RWPE2 (cell line): Measurements from ENCODE around the gene ATP8B3.

ENCODE experiments used
- ATAC-seq: fragments of 200-7000 bp; cut with Tn5 transposase; 3 replicates; pipeline ENCODE4 v1.9.1; 2021; ENCODE audit warnings: low read depth
- DNase-seq: peaks from one replicate; pipeline ENCODE4 v3.0.0-alpha.2; 2020; ENCODE audit warnings: low spot score
- H3K27ac ChIP-seq: fragments of 450-650 bp; 2 replicates; pipeline ENCODE4 v1.5.1; 2017; ENCODE audit warnings: mild to moderate bottlenecking; ENCODE audit not compliant: poor library complexity, severe bottlenecking
- H3K27me3 ChIP-seq: fragments of 250-450 bp; sonication (Bioruptor Pico); 2 replicates; pipeline ENCODE4 v1.5.1; 2021; ENCODE audit warnings: mild to moderate bottlenecking, moderate library complexity; ENCODE audit not compliant: insufficient read depth, poor library complexity, severe bottlenecking
- H3K36me3 ChIP-seq: fragments of 250-450 bp; sonication (Bioruptor Pico); 2 replicates; pipeline ENCODE4 v1.5.1; 2020; ENCODE audit warnings: low read depth, mild to moderate bottlenecking, moderate library complexity
- H3K4me1 ChIP-seq: fragments of 250-450 bp; sonication (Bioruptor Pico); 2 replicates; pipeline ENCODE4 v1.5.1; 2021; ENCODE audit warnings: mild to moderate bottlenecking, moderate library complexity; ENCODE audit not compliant: insufficient read depth, poor library complexity, severe bottlenecking
- H3K4me3 ChIP-seq: fragments of 250-450 bp; sonication (Bioruptor Pico); 2 replicates; pipeline ENCODE4 v1.5.1; 2021; ENCODE audit warnings: mild to moderate bottlenecking, moderate library complexity; ENCODE audit not compliant: severe bottlenecking
- H3K9me3 ChIP-seq: fragments of 250-450 bp; sonication (Bioruptor Pico); 2 replicates; pipeline ENCODE4 v1.5.1; 2021; ENCODE audit warnings: mild to moderate bottlenecking, moderate library complexity; ENCODE audit not compliant: severe bottlenecking
- CTCF ChIP-seq: fragments of 450-650 bp; IDR thresholded peaks from one replicate; pipeline ENCODE4 v1.5.1; 2017; ENCODE audit warnings: mild to moderate bottlenecking, moderate library complexity; ENCODE audit not compliant: poor library complexity, severe bottlenecking

The ATP8B3 gene

DNA sequence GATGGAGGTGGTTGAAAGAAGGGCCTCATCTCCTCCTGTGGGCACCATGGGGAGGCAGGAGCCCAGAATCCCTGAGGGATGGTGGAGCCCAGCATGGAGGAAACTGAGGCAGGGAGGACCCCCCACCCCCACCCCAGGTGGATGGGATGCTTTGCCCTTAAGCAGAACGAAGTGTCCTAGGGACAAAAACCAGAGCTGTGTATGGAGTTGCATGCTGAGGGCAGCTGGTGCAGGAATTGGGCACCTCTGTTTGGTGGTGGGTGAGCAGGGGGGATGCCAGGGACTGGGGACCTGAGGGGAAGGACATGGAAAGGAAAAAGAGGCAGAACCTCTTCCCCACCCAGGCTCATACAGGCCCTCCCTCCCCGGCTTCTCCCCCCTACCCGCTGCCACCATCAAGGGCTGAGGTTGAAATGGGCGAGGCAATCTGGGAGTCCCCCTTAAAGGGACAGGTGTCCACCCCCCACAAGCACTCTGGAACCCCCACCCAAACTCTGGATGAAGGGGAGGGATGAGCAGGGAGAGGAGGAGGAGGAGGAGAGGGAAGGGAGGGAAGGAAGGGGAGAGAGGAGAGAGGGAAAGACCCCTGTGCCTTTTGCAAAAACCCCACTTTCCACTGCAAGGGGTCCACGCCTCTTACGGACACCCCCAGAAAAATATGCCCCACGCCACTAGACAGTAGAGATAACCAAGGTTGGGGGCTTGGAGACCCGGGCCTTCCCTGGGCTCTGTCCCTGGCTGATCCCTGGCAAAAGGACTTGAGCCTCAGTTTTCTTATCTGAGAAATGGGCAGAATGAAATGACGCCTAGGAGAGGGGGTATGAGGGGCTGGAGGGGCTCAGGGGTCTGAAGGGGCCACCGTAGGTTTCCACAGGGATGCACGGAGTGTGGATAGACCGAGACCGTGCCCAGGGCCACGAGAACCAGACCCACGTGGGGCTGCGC lies 52.8 kb downstream of the ATP8B3 start:
- peaks cover 97% of the 10 kb centered on the region for H3K27me3 ChIP-seq
- no peaks in the 10 kb centered on the region for H3K9me3 ChIP-seq
- no peaks in the 10 kb centered on the region for H3K4me1 ChIP-seq
- no peak for DNase-seq
- no peak for ATAC-seq
- H3K36me3 ChIP-seq: no peaks in the 10 kb centered on the region
- H3K4me3 ChIP-seq: no peak overlapping the region
- H3K27ac ChIP-seq: no peak overlapping the region
- TF ChIP-seq CTCF: no peak

DNA sequence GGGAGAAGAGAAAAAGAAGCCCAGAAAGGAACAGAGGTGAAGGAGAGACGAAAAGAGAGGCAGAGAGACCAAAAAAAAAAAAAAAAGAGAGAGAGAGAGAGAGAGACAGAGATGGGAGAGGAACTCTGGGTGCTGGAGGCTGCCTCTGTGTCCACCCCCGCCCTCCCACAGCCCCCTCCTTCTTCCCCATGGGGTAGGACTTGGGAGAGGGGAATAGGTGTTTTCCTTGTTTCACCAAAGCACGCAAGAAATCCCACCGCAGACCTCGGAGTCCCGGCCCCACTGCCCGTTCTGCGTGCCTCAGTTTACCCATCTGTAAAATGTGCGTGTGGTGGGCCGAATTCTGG lies 53.9 kb downstream of the ATP8B3 start:
- ATAC-seq (no peak), DNase-seq (no peak)
- H3K36me3 ChIP-seq: no peaks in the 10 kb centered on the region
- no peak for TF ChIP-seq CTCF
- H3K4me3 ChIP-seq: no peak overlapping the region
- no peak overlapping the region for H3K27ac ChIP-seq
- H3K27me3 ChIP-seq: peaks cover 86% of the 10 kb centered on the region
- H3K9me3 ChIP-seq: no peaks in the 10 kb centered on the region
- H3K4me1 ChIP-seq: no peaks in the 10 kb centered on the region

DNA sequence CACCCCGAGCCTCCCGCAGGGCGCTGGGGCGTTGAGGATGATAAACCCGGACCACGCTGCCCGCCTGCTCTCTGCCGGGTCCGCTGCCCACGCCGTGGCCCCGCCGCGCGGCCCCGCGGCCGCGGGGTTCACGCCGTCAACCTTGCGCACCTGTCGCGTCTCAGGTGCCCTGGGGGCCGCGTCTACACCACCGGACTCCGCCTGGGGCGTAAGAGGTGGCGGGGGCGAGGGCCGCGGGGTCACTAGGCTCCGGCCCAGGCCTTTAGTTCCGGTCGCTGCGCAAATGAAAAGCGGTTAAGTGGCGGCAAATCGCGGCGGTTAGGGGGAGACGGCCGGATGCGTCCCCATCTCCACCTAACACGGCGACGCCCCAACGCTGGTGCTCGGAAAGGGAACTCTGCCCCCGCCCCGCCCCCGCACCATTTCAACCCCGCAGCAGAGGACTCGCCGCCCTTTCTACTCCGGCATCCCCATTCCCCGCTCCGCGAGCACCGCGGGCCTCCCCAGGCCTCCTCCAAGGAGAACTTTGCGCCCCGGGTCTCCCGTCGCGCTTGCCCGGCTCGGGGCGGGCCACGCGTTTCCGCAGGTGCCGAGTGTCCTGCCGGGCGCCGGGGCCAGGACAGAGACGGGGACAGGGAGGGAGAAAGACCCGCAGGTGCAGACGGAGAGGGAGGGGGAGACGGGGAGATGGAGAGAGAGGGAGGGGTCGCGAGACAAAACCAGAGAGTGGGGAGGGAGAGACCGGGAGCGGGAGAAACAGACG lies 54.4 kb downstream of the ATP8B3 start:
- no peak overlapping the region for H3K4me3 ChIP-seq
- no peaks in the 10 kb centered on the region for H3K9me3 ChIP-seq
- peaks cover 86% of the 10 kb centered on the region for H3K27me3 ChIP-seq
- no peak overlapping the region for H3K27ac ChIP-seq
- H3K36me3 ChIP-seq: no peaks in the 10 kb centered on the region
- no peaks in the 10 kb centered on the region for H3K4me1 ChIP-seq
- ATAC-seq: no peak
- no peak for DNase-seq
- no peak for TF ChIP-seq CTCF

GRCh38 chr19:1756705-1757465 lies 55.2 kb downstream of the ATP8B3 start:
- TF ChIP-seq CTCF: no peak
- no peak overlapping the region for H3K4me3 ChIP-seq
- no peaks in the 10 kb centered on the region for H3K4me1 ChIP-seq
- H3K27ac ChIP-seq: no peak overlapping the region
- H3K9me3 ChIP-seq: no peaks in the 10 kb centered on the region
- ATAC-seq (no peak), DNase-seq (no peak)
- H3K36me3 ChIP-seq: no peaks in the 10 kb centered on the region
- H3K27me3 ChIP-seq: peaks cover 86% of the 10 kb centered on the region
